GM11168 (cell line): ENCODE measurements around the gene VPS26A.

Experiments used
- in situ Hi-C: fragments of 300-500 bp; cut with MboI; formaldehyde crosslinking; loops from one replicate; pipeline ENCODE4 v1.12.0; 2022; ENCODE audit warnings: low sequenced_read_pairs; ENCODE audit not compliant: unreplicated experiment

The VPS26A gene

DNA sequence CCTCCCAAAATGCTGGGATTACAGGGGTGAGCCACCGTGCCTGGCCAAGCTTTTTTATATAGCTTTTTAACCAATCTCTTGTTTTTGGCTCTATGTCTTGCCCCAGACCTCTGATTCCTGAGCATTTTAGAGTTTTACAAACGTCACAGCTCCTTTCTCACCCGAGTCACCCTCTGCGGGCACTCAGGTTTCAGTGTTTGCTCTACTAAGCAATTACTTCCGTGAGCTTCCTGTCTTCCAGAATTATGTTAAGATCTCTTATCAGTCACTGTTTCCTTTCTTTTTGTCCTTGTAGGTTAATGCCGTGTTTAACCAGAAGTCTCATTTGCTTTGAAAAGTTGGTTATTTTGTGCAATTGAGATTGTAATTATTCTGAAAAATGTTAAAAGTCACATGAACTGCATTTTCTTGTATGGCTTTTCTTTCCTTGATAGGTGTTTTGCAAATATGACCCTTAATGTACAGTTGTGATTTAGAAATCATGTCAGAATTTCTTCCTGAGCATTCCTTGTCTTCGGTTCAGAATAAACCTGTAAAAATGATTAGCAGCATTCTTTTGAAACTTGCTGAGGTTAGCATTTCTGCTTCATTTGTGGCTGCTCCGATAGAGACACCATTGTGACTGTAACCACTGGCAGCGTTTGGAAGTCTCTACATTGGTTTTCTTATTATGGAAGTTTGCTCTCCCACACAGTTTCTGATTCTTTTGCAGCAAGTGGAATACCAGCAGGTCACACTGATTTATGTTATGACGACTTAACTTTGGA lies 91.6 kb downstream of the VPS26A start:
- in situ Hi-C loops, result loop anchor here (25.0 kb wide), 1 partner anchor 203 kb away; no protein-coding TSS in a partner anchor

DNA sequence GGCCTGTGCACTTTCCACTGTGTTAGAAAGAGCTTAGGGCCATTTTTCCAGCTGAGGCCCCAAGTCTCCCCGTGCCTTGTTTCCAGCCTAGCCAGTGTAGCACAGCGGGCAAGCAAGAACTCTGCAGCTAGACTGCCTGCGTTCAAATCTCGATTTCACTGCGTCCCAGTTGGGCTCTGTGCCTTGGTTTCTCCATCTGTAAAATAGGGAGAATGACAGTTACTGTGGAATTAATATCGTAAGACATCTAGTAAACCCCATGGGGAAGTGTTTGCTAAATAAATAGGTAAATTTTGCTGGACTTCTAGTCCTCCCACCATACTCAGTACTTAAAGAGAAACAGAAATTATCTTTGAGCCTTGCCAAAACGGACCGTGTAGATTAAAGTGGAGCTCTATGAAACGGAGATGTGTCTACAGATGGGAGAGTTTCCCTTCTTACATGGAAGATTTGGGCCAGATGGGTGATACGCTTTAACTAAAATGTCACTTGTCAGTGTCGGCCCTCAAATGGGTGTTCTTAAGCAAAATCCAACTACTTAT lies 92.7 kb downstream of the VPS26A start:
- in situ Hi-C loops, result loop anchor here (25.0 kb wide), 1 partner anchor 204 kb away; no protein-coding TSS in a partner anchor

DNA sequence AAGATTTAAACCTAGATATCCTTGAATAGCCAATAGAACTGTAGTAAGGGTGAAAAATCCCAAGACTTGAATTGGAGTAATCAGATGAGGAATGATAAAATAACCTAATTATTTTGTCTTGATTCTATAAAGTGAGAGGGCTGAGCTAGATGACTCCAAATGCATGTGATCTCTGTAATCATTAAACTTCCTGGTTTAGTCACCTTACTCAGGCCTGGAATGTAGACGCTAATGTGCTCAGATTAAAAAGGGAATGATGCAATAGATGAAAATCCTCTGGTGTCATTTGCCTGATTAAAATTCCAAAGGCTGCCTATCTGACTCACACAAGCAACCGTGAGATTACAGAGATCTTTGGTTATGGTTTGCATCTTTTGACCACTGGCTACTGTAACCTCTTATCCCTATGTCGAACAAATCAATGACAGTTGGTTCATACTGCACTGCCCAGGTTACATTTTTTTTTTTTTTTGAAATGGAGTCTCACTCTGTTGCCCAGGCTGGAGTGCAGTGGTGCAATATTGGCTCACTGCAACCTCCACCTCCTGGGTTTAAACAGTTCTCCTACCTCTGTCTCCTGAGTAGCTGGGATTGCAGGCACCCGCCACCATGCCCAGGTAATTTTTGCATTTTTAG lies 93.3 kb downstream of the VPS26A start:
- in situ Hi-C loops, result loop anchor here (25.0 kb wide), 1 partner anchor 205 kb away; no protein-coding TSS in a partner anchor

DNA sequence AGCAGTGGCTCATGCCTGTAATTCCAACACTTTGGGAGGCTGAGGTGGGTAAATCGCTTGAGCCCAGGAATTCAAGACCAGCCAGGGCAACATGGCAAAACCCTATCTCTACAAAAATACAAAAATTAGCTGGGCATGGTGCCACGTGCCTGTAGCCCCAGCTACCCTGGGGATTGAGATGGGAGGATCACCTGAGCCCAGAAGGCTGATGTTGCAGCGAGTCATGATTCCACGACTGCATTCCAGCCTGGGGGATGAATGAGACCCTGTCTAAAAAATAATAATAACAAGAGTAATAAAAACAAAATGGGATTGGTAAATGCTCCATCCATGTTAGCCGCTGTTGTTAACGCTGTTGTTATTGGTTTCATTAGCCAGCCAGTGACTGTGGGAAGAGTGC lies 94.9 kb downstream of the VPS26A start:
- in situ Hi-C loops, result loop anchor here (25.0 kb wide), 1 partner anchor 207 kb away; no protein-coding TSS in a partner anchor

DNA sequence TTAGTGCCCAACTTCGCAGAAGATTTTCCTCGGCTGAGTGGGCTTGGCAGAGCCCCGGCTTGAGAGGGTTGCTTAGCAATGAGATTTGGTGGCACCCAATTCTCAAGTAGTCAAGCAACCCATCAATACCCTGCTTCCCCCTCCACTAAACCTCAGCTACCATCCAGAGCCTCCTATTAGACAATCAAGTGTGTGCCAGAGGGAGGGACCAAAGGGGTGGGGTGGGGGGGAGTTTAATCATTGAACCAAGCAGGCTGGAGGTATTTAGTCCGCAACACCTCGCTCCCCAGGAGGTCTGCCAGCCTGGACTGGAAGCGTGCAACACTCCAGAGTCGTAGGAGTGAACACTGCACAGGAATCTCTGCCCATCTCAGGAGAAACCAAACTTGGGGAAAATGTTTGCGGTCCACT lies 96.1 kb downstream of the VPS26A start, which contains the start of gene HKDC1:
HKDC1 (plus strand) TSS at position 292 of the 411 bp plus-strand sequence; CDS start at position 396, 104 bp downstream.
- in situ Hi-C loops, result loop anchor here (25.0 kb wide), 1 partner anchor 208 kb away; no protein-coding TSS in a partner anchor

DNA sequence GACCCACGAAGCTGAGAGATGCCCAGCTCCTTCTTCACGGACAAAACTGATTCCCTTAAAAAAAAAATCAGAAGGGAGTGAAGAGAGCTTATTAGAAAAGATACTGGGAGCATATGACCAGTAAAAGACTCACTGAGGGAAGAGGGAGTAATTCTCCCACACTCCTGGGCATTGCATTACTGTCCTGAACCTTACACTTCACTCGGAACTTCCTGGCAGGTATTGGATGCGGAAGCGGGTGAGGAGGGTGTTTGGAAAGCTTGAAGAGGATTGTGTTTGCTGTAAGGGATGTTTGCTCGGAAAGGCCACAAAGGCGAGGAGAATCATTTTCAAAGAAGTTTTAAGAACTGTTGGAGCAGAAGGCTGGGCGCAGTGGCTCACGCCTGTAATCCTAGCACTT lies 96.5 kb downstream of the VPS26A start:
- in situ Hi-C loops, result loop anchor here (25.0 kb wide), 1 partner anchor 208 kb away; no protein-coding TSS in a partner anchor
